Caco-2 (cell line): ENCODE data around the gene ROBO1. TPM values are rescaled to one million over a fixed set of nuclear protein-coding genes. Genes with fewer than 3 reads are reported as not detected.

Source experiments
- BruUV-seq: library from RNA; stranded (reverse); fragments of 400-500 nt; replicated peaks from 2 replicates; lab custom pipeline; 2021; lab: Mats Ljungman, UMichigan
- CTCF ChIA-PET: fragments of 300-600 bp; sonication (Branson Sonifier 250); formaldehyde crosslinking; loops from one replicate; lab custom pipeline; 2022; ENCODE audit warnings: antibody characterized with exemption; lab: Charles Lee
- POLR2A ChIA-PET: fragments of 300-600 bp; sonication (Branson Sonifier 250); formaldehyde crosslinking; loops from one replicate; lab custom pipeline; 2022; ENCODE audit warnings: antibody characterized with exemption; lab: Charles Lee
- DNase-seq, 2 experiments: peaks; one replicate each; pipeline versions ENCODE4 v3.0.0 to v3.0.0-alpha.2; 2020 to 2022
- H3K27me3 ChIP-seq: replicated peaks from 2 replicates; pipeline ENCODE4 v1.6.0; 2011; ENCODE audit warnings: low read length; ENCODE audit not compliant: control insufficient read depth, insufficient read depth
- H3K36me3 ChIP-seq: 2 replicates; pipeline ENCODE4 v1.5.1; 2011; ENCODE audit warnings: low read length; ENCODE audit not compliant: control insufficient read depth, insufficient read depth
- H3K4me1 ChIP-seq: fragments of 250-450 bp; sonication (Bioruptor Pico); 2 replicates; pipeline ENCODE4 v1.5.1; 2020; ENCODE audit warnings: mild to moderate bottlenecking
- H3K4me3 ChIP-seq: 2 replicates; pipeline ENCODE4 v1.5.1; 2011; ENCODE audit warnings: low read depth, mild to moderate bottlenecking, control low read depth, low read length
- H3K9me3 ChIP-seq: fragments of 250-450 bp; sonication (Bioruptor Pico); 2 replicates; pipeline ENCODE4 v1.5.1; 2020; ENCODE audit warnings: mild to moderate bottlenecking, moderate library complexity
- H3K27ac Mint-ChIP-seq: one replicate; pipeline ENCODE4 v1.8.0; 2022; ENCODE audit warnings: mixed read lengths; ENCODE audit not compliant: unreplicated experiment
- H3K27me3 Mint-ChIP-seq: one replicate; pipeline ENCODE4 v1.8.0; 2022; ENCODE audit warnings: mixed read lengths; ENCODE audit not compliant: insufficient read depth, unreplicated experiment
- H3K36me3 Mint-ChIP-seq: one replicate; pipeline ENCODE4 v1.8.0; 2022; ENCODE audit warnings: mild to moderate bottlenecking, mixed read lengths; ENCODE audit not compliant: insufficient read depth, unreplicated experiment
- H3K4me1 Mint-ChIP-seq: one replicate; pipeline ENCODE4 v1.8.0; 2022; ENCODE audit warnings: low read depth, mixed read lengths; ENCODE audit not compliant: unreplicated experiment
- H3K4me3 Mint-ChIP-seq: one replicate; pipeline ENCODE4 v1.8.0; 2022; ENCODE audit warnings: mild to moderate bottlenecking, moderate library complexity, mixed read lengths; ENCODE audit not compliant: unreplicated experiment
- H3K9me3 Mint-ChIP-seq: one replicate; pipeline ENCODE4 v1.8.0; 2022; ENCODE audit warnings: mixed read lengths; ENCODE audit not compliant: unreplicated experiment
- intact Hi-C: fragments of 100-400 bp; cut with micrococcal nuclease; formaldehyde crosslinking; loops from one replicate; pipeline ENCODE4 v1.10.0; 2022; ENCODE audit not compliant: unreplicated experiment
- total RNA-seq: library from RNA; stranded (reverse); gene quantifications from 2 replicates; pipeline ENCODE4 v1.2.3, GENCODE V29; 2022
- TF ChIP-seq, protein P1 (sequence below), 2 experiments: fragments of 200-600 bp in 1 of 2; IDR thresholded peaks; 1 replicate in 1 of 2; 2 replicates in 1 of 2; pipeline versions ENCODE4 v1.5.1 to v1.8.0; 2011 to 2022; ENCODE audit warnings: antibody characterized with exemption in 1 of 2, control low read depth in 1 of 2, inconsistent platforms in 1 of 2, low read depth in 1 of 2, low read length in 1 of 2, mild to moderate bottlenecking in 1 of 2, moderate library complexity in 1 of 2; ENCODE audit not compliant: insufficient read depth in 1 of 2, severe bottlenecking in 1 of 2, unreplicated experiment in 1 of 2

The ROBO1 gene
- total RNA-seq, 1 experiment from 2014 or later: 1.8 TPM

GRCh38 chr3:78991656-78992055 lies 776.1 kb downstream of the ROBO1 start:
- Mint-ChIP-seq H3K36me3 (no peaks in the 10 kb centered on the region), H3K4me1 (no peaks in the 10 kb centered on the region), H3K27ac (no peak overlapping the region), H3K9me3 (no peaks in the 10 kb centered on the region), H3K27me3 (no peaks in the 10 kb centered on the region), H3K4me3 (no peak overlapping the region)
- Histone ChIP-seq H3K4me1 (no peaks in the 10 kb centered on the region), H3K4me3 (no peak overlapping the region), H3K36me3 (no peaks in the 10 kb centered on the region), H3K9me3 (no peaks in the 10 kb centered on the region), H3K27me3 (no peaks in the 10 kb centered on the region)
- intact Hi-C loops: loop anchor here (2.0 kb wide), 1 partner anchor 27 kb away; no protein-coding TSS in a partner anchor
- TF ChIP-seq, protein P1, sequence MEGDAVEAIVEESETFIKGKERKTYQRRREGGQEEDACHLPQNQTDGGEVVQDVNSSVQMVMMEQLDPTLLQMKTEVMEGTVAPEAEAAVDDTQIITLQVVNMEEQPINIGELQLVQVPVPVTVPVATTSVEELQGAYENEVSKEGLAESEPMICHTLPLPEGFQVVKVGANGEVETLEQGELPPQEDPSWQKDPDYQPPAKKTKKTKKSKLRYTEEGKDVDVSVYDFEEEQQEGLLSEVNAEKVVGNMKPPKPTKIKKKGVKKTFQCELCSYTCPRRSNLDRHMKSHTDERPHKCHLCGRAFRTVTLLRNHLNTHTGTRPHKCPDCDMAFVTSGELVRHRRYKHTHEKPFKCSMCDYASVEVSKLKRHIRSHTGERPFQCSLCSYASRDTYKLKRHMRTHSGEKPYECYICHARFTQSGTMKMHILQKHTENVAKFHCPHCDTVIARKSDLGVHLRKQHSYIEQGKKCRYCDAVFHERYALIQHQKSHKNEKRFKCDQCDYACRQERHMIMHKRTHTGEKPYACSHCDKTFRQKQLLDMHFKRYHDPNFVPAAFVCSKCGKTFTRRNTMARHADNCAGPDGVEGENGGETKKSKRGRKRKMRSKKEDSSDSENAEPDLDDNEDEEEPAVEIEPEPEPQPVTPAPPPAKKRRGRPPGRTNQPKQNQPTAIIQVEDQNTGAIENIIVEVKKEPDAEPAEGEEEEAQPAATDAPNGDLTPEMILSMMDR (IDR thresholded peaks at IDR 0.05; ENCODE audit: insufficient read depth in 1 of 2, low read depth in 1 of 2, low read length in 1 of 2, severe bottlenecking in 1 of 2, unreplicated experiment in 1 of 2): no peak
- ChIA-PET CTCF (no interaction called here), POLR2A (no interaction called here)
- no peak for DNase-seq
- no TSS peak for BruUV-seq

DNA sequence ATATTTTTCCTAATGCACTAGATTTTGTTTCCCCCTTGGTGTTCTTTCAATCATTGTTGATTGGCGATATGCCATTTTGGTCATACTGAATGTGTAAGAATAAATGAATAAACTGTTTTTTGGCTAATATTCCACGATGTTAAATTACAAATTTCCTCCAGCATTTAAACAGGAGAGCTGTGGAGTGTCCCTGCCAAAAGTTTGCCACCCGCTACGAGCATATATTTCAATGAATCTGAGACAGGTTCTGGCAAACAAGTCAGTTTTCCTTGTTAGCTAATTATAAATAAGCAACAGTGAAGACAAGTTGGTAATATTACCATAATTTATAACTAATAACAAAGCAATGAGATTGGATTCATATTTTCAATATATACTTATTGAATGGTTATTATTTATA lies 777.6 kb downstream of the ROBO1 start:
- Mint-ChIP-seq H3K27ac (no peak overlapping the region), H3K27me3 (no peaks in the 10 kb centered on the region)
- H3K4me1 ChIP-seq: no peaks in the 10 kb centered on the region

DNA sequence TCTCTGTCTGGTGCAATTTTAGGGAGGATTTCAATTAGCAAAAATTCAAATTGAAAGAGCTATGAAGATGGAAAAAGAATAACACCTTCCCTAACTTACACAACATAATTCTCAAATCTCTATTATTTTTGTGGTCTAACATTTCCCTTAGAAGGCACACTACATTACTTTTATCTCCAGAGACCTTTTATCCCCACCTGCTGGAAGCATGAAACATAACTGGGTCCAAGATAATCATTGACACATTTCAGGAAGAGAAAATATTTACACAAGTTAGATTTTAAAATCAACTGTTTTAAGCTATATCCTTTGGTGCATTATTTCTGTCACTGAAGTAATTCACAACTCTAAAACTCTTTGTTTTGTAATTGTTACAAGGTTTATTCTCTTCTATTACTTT lies 779.5 kb downstream of the ROBO1 start:
- BruUV-seq: no TSS peak
- ChIA-PET CTCF (no interaction called here), POLR2A (no interaction called here)
- H3K27me3 ChIP-seq: no peaks in the 10 kb centered on the region
- TF ChIP-seq, protein P1 (IDR thresholded peaks at IDR 0.05; ENCODE audit: insufficient read depth in 1 of 2, low read depth in 1 of 2, low read length in 1 of 2, severe bottlenecking in 1 of 2, unreplicated experiment in 1 of 2): peak; percentile 25 to 38
- DNase-seq: peak in 1 of 2 experiments; percentile 3
- intact Hi-C loops: loop anchor here (1.0 to 5.0 kb wide), 3 partner anchors 44 to 329 kb away; no protein-coding TSS in a partner anchor
- H3K27me3 Mint-ChIP-seq: no peaks in the 10 kb centered on the region
- no peak overlapping the region for H3K27ac Mint-ChIP-seq
- no peaks in the 10 kb centered on the region for H3K4me1 Mint-ChIP-seq
- H3K36me3 ChIP-seq: no peaks in the 10 kb centered on the region
- H3K4me1 ChIP-seq: no peaks in the 10 kb centered on the region
- no peak overlapping the region for H3K4me3 ChIP-seq
- H3K9me3 ChIP-seq: no peaks in the 10 kb centered on the region
- H3K4me3 Mint-ChIP-seq: no peak overlapping the region
- H3K9me3 Mint-ChIP-seq: no peaks in the 10 kb centered on the region
- no peaks in the 10 kb centered on the region for H3K36me3 Mint-ChIP-seq

More for the DNA sequence above, 777.6 kb downstream of the ROBO1 start:
- Histone ChIP-seq H3K36me3 (no peaks in the 10 kb centered on the region), H3K9me3 (no peaks in the 10 kb centered on the region), H3K4me3 (no peak overlapping the region), H3K27me3 (no peaks in the 10 kb centered on the region)
- no TSS peak for BruUV-seq
- TF ChIP-seq, protein P1 (IDR thresholded peaks at IDR 0.05; ENCODE audit: insufficient read depth in 1 of 2, low read depth in 1 of 2, low read length in 1 of 2, severe bottlenecking in 1 of 2, unreplicated experiment in 1 of 2): no peak
- Mint-ChIP-seq H3K4me1 (no peaks in the 10 kb centered on the region), H3K4me3 (no peak overlapping the region), H3K9me3 (no peaks in the 10 kb centered on the region), H3K36me3 (no peaks in the 10 kb centered on the region)
- POLR2A ChIA-PET: no interaction called here
- no peak for DNase-seq
- intact Hi-C loops: no loop called here
- CTCF ChIA-PET: no interaction called here
